HepG2 (cell line): Measurements from ENCODE around the gene MAN1B1. TPM values are rescaled to one million over a fixed set of nuclear protein-coding genes. Genes with fewer than 3 reads are reported as not detected.

Source experiments
- BATF2 ChIP-seq: sonication (generic); formaldehyde crosslinking; IDR thresholded peaks from 2 replicates; pipeline ENCODE4 v1.8.0; 2022; ENCODE audit warnings: mild to moderate bottlenecking, missing genetic modification reagents, moderate library complexity
- E2F1 ChIP-seq: sonication (generic); formaldehyde crosslinking; IDR thresholded peaks from 2 replicates; pipeline ENCODE4 v1.5.0; 2020; ENCODE audit warnings: missing genetic modification reagents
- E2F5 ChIP-seq: sonication (generic); formaldehyde crosslinking; conservative IDR thresholded peaks from 2 replicates; pipeline ENCODE4 v1.4.0; 2020; ENCODE audit warnings: missing genetic modification reagents
- ELF3 ChIP-seq: IDR thresholded peaks from 2 replicates; pipeline ENCODE4 v1.6.1; 2016; ENCODE audit warnings: missing genetic modification reagents, missing compliant biosample characterization
- FOXP1 ChIP-seq, 2 experiments: fragments of 450-650 bp in 1 of 2; IDR thresholded peaks; 2 replicates each; pipeline ENCODE4 v1.6.1; 2017 to 2018; ENCODE audit warnings: antibody characterized with exemption in 1 of 2
- HMGXB4 ChIP-seq, 2 experiments: sonication (generic) in 1 of 2; formaldehyde crosslinking in 1 of 2; IDR thresholded peaks; 2 replicates each; pipeline versions ENCODE4 v1.4.0 to v1.6.1; 2018 to 2020; ENCODE audit warnings: missing genetic modification reagents in 2 of 2, borderline replicate concordance in 1 of 2, low read depth in 1 of 2, mild to moderate bottlenecking in 1 of 2, missing biosample characterization in 1 of 2
- KMT2B ChIP-seq: IDR thresholded peaks from 2 replicates; pipeline ENCODE4 v1.6.1; 2016; ENCODE audit warnings: missing genetic modification reagents, missing compliant biosample characterization
- NBN ChIP-seq: fragments of 450-650 bp; conservative IDR thresholded peaks from 2 replicates; pipeline ENCODE4 v1.6.1; 2017
- PAXIP1 ChIP-seq: sonication (generic); formaldehyde crosslinking; conservative IDR thresholded peaks from 2 replicates; pipeline ENCODE4 v1.4.0; 2020; ENCODE audit warnings: mild to moderate bottlenecking, missing genetic modification reagents, moderate library complexity
- PHF21A ChIP-seq: sonication (generic); formaldehyde crosslinking; IDR thresholded peaks from 2 replicates; pipeline ENCODE4 v1.5.0; 2020; ENCODE audit warnings: mild to moderate bottlenecking, missing genetic modification reagents
- TBX2 ChIP-seq: sonication (generic); formaldehyde crosslinking; IDR thresholded peaks from 2 replicates; pipeline ENCODE4 v1.5.0; 2020; ENCODE audit warnings: missing genetic modification reagents, mild to moderate bottlenecking, borderline replicate concordance
- ZBTB33 ChIP-seq: sonication (generic); formaldehyde crosslinking; IDR thresholded peaks from 2 replicates; pipeline ENCODE4 v1.4.0; 2020; ENCODE audit warnings: missing genetic modification reagents
- ZBTB37 ChIP-seq: sonication (generic); formaldehyde crosslinking; IDR thresholded peaks from 2 replicates; pipeline ENCODE4 v1.4.0; 2020; ENCODE audit warnings: mild to moderate bottlenecking, missing genetic modification reagents
- ZC3H4 ChIP-seq: sonication (generic); formaldehyde crosslinking; IDR thresholded peaks from 2 replicates; pipeline ENCODE4 v1.4.0; 2020; ENCODE audit warnings: missing genetic modification reagents, borderline replicate concordance
- ZNF740 ChIP-seq: sonication (generic); formaldehyde crosslinking; IDR thresholded peaks from 2 replicates; pipeline ENCODE4 v1.4.0; 2020; ENCODE audit warnings: missing genetic modification reagents
- ZSCAN30 ChIP-seq: sonication (generic); formaldehyde crosslinking; IDR thresholded peaks from 2 replicates; pipeline ENCODE4 v1.5.0; 2020; ENCODE audit warnings: mild to moderate bottlenecking, missing genetic modification reagents
- polyA plus RNA-seq, 8 experiments: library from polyadenylated mRNA; depleted of rRNA in 3 of 8; stranded (reverse) in 7 of 8; unstranded in 1 of 8; fragments of >200 nt; fragmentation: Illumina TruSeq in 4 of 8; extraction: Trizol in 4 of 8; gene quantifications; 2 replicates each; pipeline versions ENCODE4 v1.2.1 to v1.2.3, GENCODE V29; 2011 to 2016; ENCODE audit warnings: low read depth in 4 of 8, missing spikeins in 1 of 8, mixed read lengths in 1 of 8; ENCODE audit not compliant: insufficient read depth in 1 of 8
- total RNA-seq, 5 experiments: library from RNA; depleted of rRNA; stranded (reverse); fragments of >200 nt; fragmentation: Illumina TruSeq; extraction: Trizol; gene quantifications; 2 replicates each; pipeline ENCODE4 v1.2.3, GENCODE V29; 2016; ENCODE audit warnings: low read depth in 1 of 5

Gene MAN1B1
- total and polyA plus RNA-seq, 2 of the 13 experiments (the other 11 are each of a cell fraction or from before 2014, with no cell fraction given), result 48.9 to 59.5 TPM

GRCh38 chr9:137116728-137117127, 29.9 kb downstream of the MAN1B1 start (continued):
- TF ChIP-seq E2F1 (CRISPR knock-in tag) (no peak), HMGXB4 (CRISPR knock-in tag; IDR thresholded peaks at IDR 0.05; ENCODE audit: borderline replicate concordance in 1 of 2, low read depth in 1 of 2) (no peak), ZSCAN30 (CRISPR knock-in tag) (no peak), PHF21A (CRISPR knock-in tag) (peak; percentile 43; the same call in 1 of the 2 replicates), KMT2B (CRISPR knock-in tag) (no peak), ZNF740 (CRISPR knock-in tag) (no peak), E2F5 (no peak), ZBTB37 (no peak), TBX2 (no peak; the same call in 1 of the 2 replicates), ZBTB33 (CRISPR knock-in tag) (no peak), BATF2 (CRISPR knock-in tag) (no peak), ELF3 (CRISPR knock-in tag) (peak; percentile 22; the same call in 1 of the 2 replicates), PAXIP1 (CRISPR knock-in tag) (peak; percentile 63), ZC3H4 (CRISPR knock-in tag) (no peak), NBN (no peak), FOXP1 (IDR thresholded peaks at IDR 0.05) (no peak), FOXP1 (CRISPR knock-in tag; IDR thresholded peaks at IDR 0.05) (no peak)
